ENCODE results near the gene NLRP10.
A peak's percentile ranks its signal among the peaks of the same experiment; 100 is the strongest.

NLRP10 gene

DNA sequence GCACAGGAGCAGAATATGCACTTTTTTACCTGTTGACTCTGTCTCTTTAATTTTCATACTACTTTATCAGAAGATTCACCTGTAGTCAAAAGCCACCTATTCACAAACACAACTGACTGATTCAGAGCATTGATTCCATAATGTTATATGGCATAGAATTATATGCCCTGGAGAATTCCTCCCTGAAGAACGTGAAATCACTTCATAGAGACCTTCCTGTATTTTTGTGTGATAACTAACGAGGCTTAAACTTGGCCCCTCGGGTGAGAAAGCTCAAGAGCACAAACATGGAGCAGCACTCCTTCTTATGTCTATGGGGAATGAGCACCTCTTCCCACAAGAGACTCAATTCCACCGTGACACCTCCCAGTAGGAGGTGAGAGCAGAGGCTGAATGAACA is 34.1 kb downstream of the NLRP10 start, which contains the start of gene OR10A6:
Gene OR10A6, minus strand, starts transcription at position 101 of the 400 bp plus-strand sequence. CDS start 2,606 bp downstream, outside the sequence.
- no peak for DNase-seq (ENCODE audit: low read depth)
- H3K4me3 ChIP-seq (ENCODE audit: low read length): no peak within 1 kb of the TSS
- TF ChIP-seq, protein P1, sequence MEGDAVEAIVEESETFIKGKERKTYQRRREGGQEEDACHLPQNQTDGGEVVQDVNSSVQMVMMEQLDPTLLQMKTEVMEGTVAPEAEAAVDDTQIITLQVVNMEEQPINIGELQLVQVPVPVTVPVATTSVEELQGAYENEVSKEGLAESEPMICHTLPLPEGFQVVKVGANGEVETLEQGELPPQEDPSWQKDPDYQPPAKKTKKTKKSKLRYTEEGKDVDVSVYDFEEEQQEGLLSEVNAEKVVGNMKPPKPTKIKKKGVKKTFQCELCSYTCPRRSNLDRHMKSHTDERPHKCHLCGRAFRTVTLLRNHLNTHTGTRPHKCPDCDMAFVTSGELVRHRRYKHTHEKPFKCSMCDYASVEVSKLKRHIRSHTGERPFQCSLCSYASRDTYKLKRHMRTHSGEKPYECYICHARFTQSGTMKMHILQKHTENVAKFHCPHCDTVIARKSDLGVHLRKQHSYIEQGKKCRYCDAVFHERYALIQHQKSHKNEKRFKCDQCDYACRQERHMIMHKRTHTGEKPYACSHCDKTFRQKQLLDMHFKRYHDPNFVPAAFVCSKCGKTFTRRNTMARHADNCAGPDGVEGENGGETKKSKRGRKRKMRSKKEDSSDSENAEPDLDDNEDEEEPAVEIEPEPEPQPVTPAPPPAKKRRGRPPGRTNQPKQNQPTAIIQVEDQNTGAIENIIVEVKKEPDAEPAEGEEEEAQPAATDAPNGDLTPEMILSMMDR (IDR thresholded peaks at IDR 0.05; ENCODE audit: insufficient read depth, low read depth, low read length, missing control alignments): no peak

DNA sequence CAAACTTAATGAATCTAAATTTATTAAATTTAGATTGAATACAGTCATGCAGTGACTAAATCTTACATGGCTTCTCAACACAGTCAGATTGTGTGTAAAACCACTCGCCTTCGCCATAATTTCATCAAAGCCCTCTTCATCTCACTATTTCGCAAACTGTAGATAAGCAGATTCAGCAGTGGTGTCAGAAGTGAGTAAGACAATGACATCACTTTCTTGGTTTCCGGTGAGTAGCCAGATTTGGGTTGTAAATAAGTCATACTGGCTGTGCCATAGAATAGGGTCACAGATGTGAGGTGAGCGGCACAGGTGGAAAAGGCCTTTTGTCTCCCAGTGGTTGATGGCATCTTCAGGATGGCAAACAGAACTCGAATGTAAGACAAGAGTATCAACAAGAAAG is 37.6 kb downstream of the NLRP10 start:
- TF ChIP-seq, protein P1 (IDR thresholded peaks at IDR 0.05; ENCODE audit: insufficient read depth, low read depth, low read length, missing control alignments): no peak
- DNase-seq (ENCODE audit: low read depth): peak; percentile 81

DNA sequence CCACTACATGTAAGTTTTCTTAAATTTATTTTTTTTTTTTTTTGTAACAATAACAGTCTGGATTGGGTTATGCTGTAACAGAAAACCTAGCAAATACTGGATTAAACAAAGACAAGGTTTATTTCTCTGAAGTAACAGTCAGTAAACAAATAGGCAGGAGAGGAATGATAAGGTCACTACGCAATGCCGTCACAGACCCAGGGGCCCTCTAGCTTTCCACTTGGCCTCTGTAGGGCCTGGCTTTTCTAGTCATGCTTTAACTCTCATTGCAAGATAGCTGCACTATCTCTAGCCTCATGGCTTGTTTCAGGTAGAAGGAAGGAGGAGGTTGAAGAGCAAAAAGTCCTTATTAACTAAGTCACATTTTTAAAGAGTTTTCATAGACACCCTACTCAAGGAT is 40.7 kb downstream of the NLRP10 start:
- no peak overlapping the region for H3K4me3 ChIP-seq (ENCODE audit: low read length)
- TF ChIP-seq, protein P1 (IDR thresholded peaks at IDR 0.05; ENCODE audit: insufficient read depth, low read depth, low read length, missing control alignments): no peak
- DNase-seq (ENCODE audit: low read depth): no peak

More for the DNA sequence above, 37.6 kb downstream of the NLRP10 start:
- H3K4me3 ChIP-seq (ENCODE audit: low read length): no peak overlapping the region

DNA sequence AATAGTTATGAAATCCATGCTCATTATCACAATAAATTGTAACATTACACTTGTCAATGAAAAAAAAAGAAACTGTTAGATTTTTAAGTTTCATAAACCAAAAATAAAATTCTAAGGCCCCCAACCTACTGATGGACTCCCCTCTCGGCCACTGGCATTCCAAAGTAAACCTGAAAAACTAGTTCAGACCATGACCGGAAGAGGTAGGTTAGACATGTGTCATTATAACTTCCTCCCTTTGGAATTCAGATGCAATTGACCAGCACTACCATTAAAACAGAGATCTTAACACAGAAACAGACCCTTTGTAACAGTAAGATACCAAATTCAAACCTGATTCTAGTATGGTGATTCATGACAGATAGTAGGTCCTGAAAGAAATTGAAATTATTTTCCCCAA is 47.1 kb downstream of the NLRP10 start:
- TF ChIP-seq, protein P1 (IDR thresholded peaks at IDR 0.05; ENCODE audit: insufficient read depth, low read depth, low read length, missing control alignments): no peak
- no peak overlapping the region for H3K4me3 ChIP-seq (ENCODE audit: low read length)
- peak; percentile 22 for DNase-seq (ENCODE audit: low read depth)

Measured in epithelial cell of esophagus (primary cell).